ENCODE measurements around the gene NECAB3. TPM values are rescaled to one million over a fixed set of nuclear protein-coding genes. Genes with fewer than 3 reads are reported as not detected.
A peak's percentile ranks its signal among the peaks of the same experiment; 100 is the strongest.

NECAB3 gene
- total and polyA plus RNA-seq, 7 donors, result 27.1 to 50.1 (median 44.6) TPM

DNA sequence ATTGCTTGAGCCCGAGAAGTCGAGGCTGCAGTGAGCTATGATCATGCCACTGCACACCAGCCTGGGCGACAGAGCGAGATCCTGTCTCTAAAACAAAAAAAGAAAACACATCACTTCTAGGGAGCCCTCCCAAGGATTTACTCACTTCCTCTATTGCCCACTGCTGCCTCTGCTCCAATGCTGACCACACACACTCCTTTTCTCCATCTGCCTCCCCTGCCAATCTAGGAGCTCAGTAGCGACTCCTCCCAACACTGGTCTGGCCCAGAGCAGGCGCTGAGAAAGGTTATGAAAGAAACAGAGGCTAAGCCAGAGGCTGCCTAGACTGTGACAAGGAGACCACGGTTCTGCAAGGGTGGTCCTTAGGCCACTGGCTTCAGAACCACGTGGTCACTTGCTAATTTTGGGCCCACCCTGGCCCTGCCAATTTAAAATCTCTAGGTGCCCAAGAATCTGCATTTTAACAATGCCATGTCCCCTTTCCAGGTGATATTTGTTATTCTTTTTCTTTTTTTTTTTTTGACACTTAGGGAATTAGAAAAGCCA is 13.2 kb upstream of the NECAB3 start:
- DNase-seq, result no peak
- Histone ChIP-seq H3K36me3 (no peaks in the 10 kb centered on the region), H3K4me1 (peaks cover 0 to 19% (median 15%) of the 10 kb centered on the region in 4 donors), H3K4me3 (no peak overlapping the region), H3K9me3 (no peaks in the 10 kb centered on the region), H3K27me3 (no peaks in the 10 kb centered on the region), H3K27ac (peak overlapping the region in 1 of 4 donors; percentile 65)
- intact Hi-C loops (cut with DNase I), result loop anchor here (5.0 kb wide), 1 partner anchor 45 kb away; the partner anchor contains the start of gene ZNF341
- TF ChIP-seq, protein P1, sequence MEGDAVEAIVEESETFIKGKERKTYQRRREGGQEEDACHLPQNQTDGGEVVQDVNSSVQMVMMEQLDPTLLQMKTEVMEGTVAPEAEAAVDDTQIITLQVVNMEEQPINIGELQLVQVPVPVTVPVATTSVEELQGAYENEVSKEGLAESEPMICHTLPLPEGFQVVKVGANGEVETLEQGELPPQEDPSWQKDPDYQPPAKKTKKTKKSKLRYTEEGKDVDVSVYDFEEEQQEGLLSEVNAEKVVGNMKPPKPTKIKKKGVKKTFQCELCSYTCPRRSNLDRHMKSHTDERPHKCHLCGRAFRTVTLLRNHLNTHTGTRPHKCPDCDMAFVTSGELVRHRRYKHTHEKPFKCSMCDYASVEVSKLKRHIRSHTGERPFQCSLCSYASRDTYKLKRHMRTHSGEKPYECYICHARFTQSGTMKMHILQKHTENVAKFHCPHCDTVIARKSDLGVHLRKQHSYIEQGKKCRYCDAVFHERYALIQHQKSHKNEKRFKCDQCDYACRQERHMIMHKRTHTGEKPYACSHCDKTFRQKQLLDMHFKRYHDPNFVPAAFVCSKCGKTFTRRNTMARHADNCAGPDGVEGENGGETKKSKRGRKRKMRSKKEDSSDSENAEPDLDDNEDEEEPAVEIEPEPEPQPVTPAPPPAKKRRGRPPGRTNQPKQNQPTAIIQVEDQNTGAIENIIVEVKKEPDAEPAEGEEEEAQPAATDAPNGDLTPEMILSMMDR (IDR thresholded peaks at IDR 0.05), result no peak
- TF ChIP-seq EP300 (IDR thresholded peaks at IDR 0.05), result no peak
- TF ChIP-seq POLR2AphosphoS5 (IDR thresholded peaks at IDR 0.05), result no peak
- TF ChIP-seq POLR2A (IDR thresholded peaks at IDR 0.05), result no peak
- WGBS, 2 donors, result 85 to 88% methylated on average over 8 of the region's 8 CpGs

DNA sequence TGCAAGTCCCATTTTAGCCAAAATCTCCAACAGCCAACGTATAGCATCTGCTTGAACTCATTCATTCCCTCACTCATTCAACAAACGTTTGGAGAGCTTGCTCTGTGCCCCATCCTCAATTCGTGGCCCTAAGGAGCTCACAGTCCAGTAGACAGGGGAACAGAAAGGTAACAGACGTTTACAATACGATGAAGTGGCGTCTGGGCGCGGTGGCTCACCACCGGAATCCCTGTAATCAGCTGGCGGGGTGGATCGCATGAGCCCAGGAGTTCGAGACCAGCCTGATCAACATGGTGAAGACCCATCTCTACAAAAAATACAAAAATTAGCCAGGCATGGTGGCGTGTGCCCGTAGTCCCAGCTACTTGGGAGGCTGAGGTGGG is 12.7 kb upstream of the NECAB3 start:
- H3K36me3 ChIP-seq, result no peaks in the 10 kb centered on the region
- H3K4me1 ChIP-seq, result peaks cover 0 to 19% (median 15%) of the 10 kb centered on the region in 4 donors
- peak overlapping the region; percentile 46 to 65 (median 62) for H3K27ac ChIP-seq
- H3K4me3 ChIP-seq, result peak overlapping the region in 2 of 4 donors; percentile 50 to 51
- no peaks in the 10 kb centered on the region for H3K9me3 ChIP-seq
- H3K27me3 ChIP-seq, result no peaks in the 10 kb centered on the region
- no peak for TF ChIP-seq EP300 (IDR thresholded peaks at IDR 0.05)
- no peak for TF ChIP-seq POLR2AphosphoS5 (IDR thresholded peaks at IDR 0.05)
- no peak for TF ChIP-seq POLR2A (IDR thresholded peaks at IDR 0.05)
- TF ChIP-seq, protein P1 (IDR thresholded peaks at IDR 0.05), result no peak
- intact Hi-C loops (cut with DNase I), result loop anchor here (5.0 kb wide), 1 partner anchor 45 kb away; the partner anchor contains the start of gene ZNF341
- 69 to 80% methylated on average over 14 of the region's 14 CpGs for WGBS, 2 donors
- DNase-seq, result no peak

DNA sequence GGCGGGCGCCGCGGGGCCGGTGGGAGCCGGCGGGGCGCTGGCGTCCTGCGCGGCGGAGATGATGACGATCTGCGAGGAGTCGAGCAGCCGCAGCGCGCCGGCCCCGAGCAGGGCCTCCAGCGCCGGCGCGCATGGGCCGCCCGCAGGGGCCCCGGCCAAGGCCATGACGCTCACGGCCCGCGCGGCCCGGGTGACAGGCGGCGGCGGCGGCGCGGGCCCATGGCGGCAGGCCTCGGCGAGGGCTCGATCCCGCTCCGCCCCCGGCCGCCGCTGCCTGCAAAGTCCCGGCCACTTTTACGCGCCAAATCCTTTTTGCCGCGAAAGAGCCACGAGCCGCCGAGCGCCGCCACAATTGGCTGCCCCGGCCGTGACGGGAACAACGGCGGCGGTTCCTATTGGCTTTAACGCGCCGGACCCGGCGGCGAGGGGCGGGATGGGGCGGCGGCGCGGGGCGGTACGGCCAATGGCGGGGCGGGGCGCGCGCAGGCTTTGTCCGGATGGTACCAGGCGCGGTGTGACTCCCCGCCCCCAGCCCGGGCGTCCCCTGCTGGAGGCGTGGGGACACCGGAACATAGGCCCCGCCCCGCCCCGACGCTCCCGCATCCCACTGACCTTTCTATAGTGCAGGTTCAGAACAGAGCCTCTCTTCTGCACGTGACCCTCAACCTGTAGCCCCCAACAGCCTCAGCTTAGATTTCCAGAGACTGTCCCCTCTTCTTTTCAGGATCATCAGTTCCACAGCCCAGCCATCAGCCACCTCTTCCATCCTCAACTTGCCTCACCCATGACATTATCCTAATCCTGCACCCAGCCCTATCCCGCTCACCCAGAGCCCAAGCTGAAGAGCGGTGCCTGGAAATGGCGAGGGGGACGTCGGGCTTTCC is 12.1 kb upstream of the NECAB3 start, which contains the start of gene E2F1:
Gene E2F1, minus strand, starts transcription at position 286 of the 884 bp plus-strand sequence. Its CDS starts 121 bp downstream, at position 165.
- H3K27ac ChIP-seq, result peak within 1 kb of the TSS; percentile 51 to 65 (median 62)
- WGBS, 2 donors, result 1 to 2% methylated on average over 101 of the region's 101 CpGs
- intact Hi-C loops (cut with DNase I), result loop anchor here (5.0 kb wide), 1 partner anchor 46 kb away; the partner anchor contains the start of gene ZNF341

DNA sequence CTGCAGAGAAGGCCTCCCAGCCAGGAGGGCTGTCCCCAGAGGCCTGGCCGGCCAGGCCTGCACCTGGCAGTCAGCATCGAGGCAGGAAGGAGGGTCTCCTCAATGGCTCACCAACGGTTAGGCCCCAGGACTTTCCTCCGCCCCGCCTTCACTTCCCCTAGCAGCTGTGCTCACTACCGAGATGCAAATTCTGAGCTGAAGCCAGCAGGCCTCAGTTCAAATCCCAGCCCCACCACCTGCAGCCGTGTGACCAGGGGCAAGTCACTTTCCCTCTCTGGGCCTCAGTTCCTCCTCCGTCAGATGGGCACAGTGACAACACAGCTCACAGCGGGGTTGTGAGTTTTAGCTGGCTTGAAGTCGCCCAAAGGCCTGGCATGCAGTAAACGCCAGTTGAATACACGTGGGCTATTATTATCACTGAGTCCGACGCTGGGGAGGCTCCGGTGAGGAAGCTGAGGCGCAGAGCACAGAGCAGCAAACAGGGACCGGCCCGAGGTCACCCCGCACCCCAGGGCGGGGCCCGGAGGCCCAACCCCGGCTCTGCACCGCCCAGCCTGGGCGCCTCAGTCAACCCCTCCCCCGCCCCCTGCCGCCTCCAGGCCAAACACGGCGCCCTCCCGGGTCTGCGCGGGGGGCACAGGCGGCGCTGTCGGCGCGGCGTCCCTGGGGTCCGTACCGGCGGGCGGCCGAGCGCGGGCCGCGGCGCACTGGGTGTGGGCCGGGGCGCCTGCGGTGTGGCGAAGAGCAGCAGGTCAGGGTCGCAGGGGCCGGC is 11.3 kb upstream of the NECAB3 start:
- no peaks in the 10 kb centered on the region for H3K9me3 ChIP-seq
- H3K27me3 ChIP-seq, result no peaks in the 10 kb centered on the region
- intact Hi-C loops (cut with DNase I), result loop anchor here (5.0 kb wide), 1 partner anchor 47 kb away; the partner anchor contains the start of gene ZNF341
- DNase-seq, result no peak
- peak overlapping the region in 3 of 4 donors; percentile 34 to 63 (median 51) for H3K27ac ChIP-seq
- 1% methylated on average over 53 of the region's 53 CpGs for WGBS, 2 donors
- H3K4me3 ChIP-seq, result peak overlapping the region in 3 of 4 donors; percentile 44 to 51 (median 50)
- peaks cover 0 to 19% (median 15%) of the 10 kb centered on the region in 4 donors for H3K4me1 ChIP-seq
- TF ChIP-seq POLR2AphosphoS5 (IDR thresholded peaks at IDR 0.05), result no peak
- no peak for TF ChIP-seq EP300 (IDR thresholded peaks at IDR 0.05)
- TF ChIP-seq POLR2A (IDR thresholded peaks at IDR 0.05), result no peak
- TF ChIP-seq, protein P1 (IDR thresholded peaks at IDR 0.05), result no peak
- H3K36me3 ChIP-seq, result no peaks in the 10 kb centered on the region

More for the DNA sequence above, 12.1 kb upstream of the NECAB3 start, which contains the start of gene E2F1:
- Histone ChIP-seq H3K9me3 (no peaks in the 10 kb centered on the region), H3K4me3 (peak within 1 kb of the TSS in 3 of 4 donors; percentile 44 to 51 (median 50)), H3K27me3 (no peaks in the 10 kb centered on the region), H3K36me3 (no peaks in the 10 kb centered on the region), H3K4me1 (peaks cover 0 to 19% (median 15%) of the 10 kb centered on the region in 4 donors)
- DNase-seq, result peak; percentile 97
- TF ChIP-seq, protein P1 (IDR thresholded peaks at IDR 0.05), result peak in 2 of 4 experiments; percentile 30 to 47
- TF ChIP-seq POLR2AphosphoS5 (IDR thresholded peaks at IDR 0.05) (peak in 1 of 4 donors; percentile 55), EP300 (IDR thresholded peaks at IDR 0.05) (no peak), POLR2A (IDR thresholded peaks at IDR 0.05) (no peak)
